H9 (cell line): Measurements from ENCODE around the gene DCLRE1A. TPM values are rescaled to one million over a fixed set of nuclear protein-coding genes. Genes with fewer than 3 reads are reported as not detected.

ENCODE experiments used
- DNase-seq: peaks from one replicate; pipeline ENCODE4 v3.0.0-alpha.2; 2017
- H2AFZ ChIP-seq: one replicate; pipeline ENCODE4 v1.6.1; 2013; ENCODE audit warnings: mild to moderate bottlenecking, low read length, control low read depth, moderate library complexity
- H2AK5ac ChIP-seq: 2 replicates; pipeline ENCODE4 v1.6.1; 2013; ENCODE audit warnings: low read length, control low read depth, mixed read lengths; ENCODE audit not compliant: insufficient read length
- H2BK120ac ChIP-seq: one replicate; pipeline ENCODE4 v1.6.1; 2013; ENCODE audit warnings: low read depth, mild to moderate bottlenecking, low read length, control low read depth, inconsistent platforms; ENCODE audit not compliant: poor library complexity, severe bottlenecking
- H2BK12ac ChIP-seq: 2 replicates; pipeline ENCODE4 v1.6.1; 2013; ENCODE audit warnings: low read length, control low read depth, mixed read lengths, low read depth; ENCODE audit not compliant: insufficient read length
- H2BK15ac ChIP-seq: 2 replicates; pipeline ENCODE4 v1.6.1; 2013; ENCODE audit warnings: low read depth, low read length, control low read depth
- H2BK20ac ChIP-seq: one replicate; pipeline ENCODE4 v1.6.1; 2013; ENCODE audit warnings: low read depth, mild to moderate bottlenecking, low read length, control low read depth, inconsistent platforms; ENCODE audit not compliant: poor library complexity, severe bottlenecking
- H2BK5ac ChIP-seq: 2 replicates; pipeline ENCODE4 v1.6.1; 2013; ENCODE audit warnings: low read length, control low read depth, mixed read lengths; ENCODE audit not compliant: insufficient read length
- H3K14ac ChIP-seq: 2 replicates; pipeline ENCODE4 v1.6.1; 2013; ENCODE audit warnings: low read length, control low read depth; ENCODE audit not compliant: insufficient read depth
- H3K18ac ChIP-seq: 2 replicates; pipeline ENCODE4 v1.6.1; 2013; ENCODE audit warnings: low read depth, mild to moderate bottlenecking, mixed read lengths, low read length, control low read depth; ENCODE audit not compliant: insufficient read length
- H3K23ac ChIP-seq: 2 replicates; pipeline ENCODE4 v1.6.1; 2013; ENCODE audit warnings: low read length, control low read depth, mixed read lengths, low read depth; ENCODE audit not compliant: insufficient read length
- H3K23me2 ChIP-seq: 2 replicates; pipeline ENCODE4 v1.6.1; 2013; ENCODE audit warnings: low read depth, mild to moderate bottlenecking, mixed read lengths, low read length, control low read depth; ENCODE audit not compliant: insufficient read length, poor library complexity, severe bottlenecking
- H3K27ac ChIP-seq: 2 replicates; pipeline ENCODE4 v1.5.1; 2013; ENCODE audit warnings: low read length, control low read depth, mixed read lengths, low read depth; ENCODE audit not compliant: insufficient read length
- H3K27me3 ChIP-seq: 2 replicates; pipeline ENCODE4 v1.6.1; 2013; ENCODE audit warnings: low read length, control low read depth, inconsistent platforms; ENCODE audit not compliant: insufficient read depth
- H3K4ac ChIP-seq: 2 replicates; pipeline ENCODE4 v1.6.1; 2013; ENCODE audit warnings: low read depth, mild to moderate bottlenecking, control low read depth, inconsistent platforms, low read length, moderate library complexity
- H3K4me1 ChIP-seq: 2 replicates; pipeline ENCODE4 v1.6.1; 2013; ENCODE audit warnings: low read length, control low read depth, inconsistent platforms; ENCODE audit not compliant: insufficient read depth
- H3K4me2 ChIP-seq: 2 replicates; pipeline ENCODE4 v1.6.1; 2013; ENCODE audit warnings: low read length, control low read depth, mixed read lengths; ENCODE audit not compliant: insufficient read length, insufficient read depth
- H3K56ac ChIP-seq: 2 replicates; pipeline ENCODE4 v1.6.1; 2013; ENCODE audit warnings: low read depth, mild to moderate bottlenecking, mixed read lengths, low read length, control low read depth; ENCODE audit not compliant: insufficient read length
- H3K79me1 ChIP-seq: 2 replicates; pipeline ENCODE4 v1.6.1; 2013; ENCODE audit warnings: low read depth, mild to moderate bottlenecking, moderate library complexity, low read length, control low read depth, inconsistent platforms; ENCODE audit not compliant: insufficient read depth, poor library complexity, severe bottlenecking
- H3K79me2 ChIP-seq: 2 replicates; pipeline ENCODE4 v1.6.1; 2013; ENCODE audit warnings: low read length, control low read depth, inconsistent platforms; ENCODE audit not compliant: insufficient read depth
- H3K9ac ChIP-seq: 2 replicates; pipeline ENCODE4 v1.6.1; 2013; ENCODE audit warnings: low read length, control low read depth, mixed read lengths; ENCODE audit not compliant: insufficient read length; ENCODE audit errors: extremely low read depth
- H3K9me3 ChIP-seq: one replicate; pipeline ENCODE4 v1.6.1; 2013; ENCODE audit warnings: low read depth, low read length, inconsistent platforms; ENCODE audit not compliant: control insufficient read depth
- H3T11ph ChIP-seq: one replicate; pipeline ENCODE4 v1.6.1; 2013; ENCODE audit warnings: mild to moderate bottlenecking, low read length, control low read depth, inconsistent platforms
- H4K20me1 ChIP-seq: one replicate; pipeline ENCODE4 v1.6.1; 2013; ENCODE audit not compliant: control insufficient read depth, insufficient read length, insufficient read depth
- H4K5ac ChIP-seq: 2 replicates; pipeline ENCODE4 v1.6.1; 2013; ENCODE audit warnings: low read depth, mild to moderate bottlenecking, mixed read lengths, low read length, control low read depth; ENCODE audit not compliant: insufficient read length
- H4K8ac ChIP-seq: replicated peaks from 2 replicates; pipeline ENCODE4 v1.6.1; 2013; ENCODE audit warnings: low read length, control low read depth, mixed read lengths, low read depth; ENCODE audit not compliant: insufficient read length
- H4K91ac ChIP-seq: 2 replicates; pipeline ENCODE4 v1.6.1; 2013; ENCODE audit warnings: low read depth, mild to moderate bottlenecking, moderate library complexity, mixed read lengths, low read length, control low read depth; ENCODE audit not compliant: insufficient read length
- H3K27ac Mint-ChIP-seq, 3 experiments: 2 replicates in 2 of 3; 3 replicates in 1 of 3; pipeline ENCODE4 v1.8.0; 2020 to 2021; ENCODE audit warnings: mixed read lengths in 3 of 3, mild to moderate bottlenecking in 1 of 3, moderate library complexity in 1 of 3
- H3K27me3 Mint-ChIP-seq: 2 replicates; pipeline ENCODE4 v1.8.0; 2021; ENCODE audit warnings: low read depth, mild to moderate bottlenecking, moderate library complexity, mixed read lengths
- H3K36me3 Mint-ChIP-seq, 3 experiments: 2 replicates in 2 of 3; 3 replicates in 1 of 3; pipeline ENCODE4 v1.8.0; 2020 to 2021; ENCODE audit warnings: low read depth in 3 of 3, mixed read lengths in 3 of 3; ENCODE audit not compliant: insufficient read depth in 1 of 3
- H3K4me1 Mint-ChIP-seq, 2 experiments: 2 replicates each; pipeline ENCODE4 v1.8.0; 2020; ENCODE audit warnings: mixed read lengths in 2 of 2
- H3K4me3 Mint-ChIP-seq, 2 experiments: 2 replicates in 1 of 2; 3 replicates in 1 of 2; pipeline ENCODE4 v1.8.0; 2020 to 2021; ENCODE audit warnings: mild to moderate bottlenecking in 2 of 2, mixed read lengths in 2 of 2, moderate library complexity in 1 of 2
- H3K9me3 Mint-ChIP-seq, 2 experiments: 2 replicates in 1 of 2; 3 replicates in 1 of 2; pipeline ENCODE4 v1.8.0; 2020; ENCODE audit warnings: mild to moderate bottlenecking in 2 of 2, mixed read lengths in 2 of 2, moderate library complexity in 1 of 2
- WGBS: extraction: QIAGEN DNeasy Blood & Tissue Kit; methylation state at CpG from one replicate; pipeline ENCODE4 v1.1.7; 2013; ENCODE audit warnings: missing lambda C conversion rate, low lambda C conversion rate, mixed read lengths; ENCODE audit not compliant: insufficient read length; ENCODE audit errors: extremely low coverage; 5-methylcytosine and 5-hydroxymethylcytosine counted together
- total RNA-seq: library from RNA; stranded (reverse); gene quantifications from 2 replicates; pipeline ENCODE4 v1.2.1, GENCODE V29; 2021
- TF ChIP-seq, protein P1 (sequence below): fragments of 200-600 bp; sonication (generic); conservative IDR thresholded peaks from 3 replicates; pipeline ENCODE4 v1.8.0; 2021; ENCODE audit warnings: antibody characterized with exemption, mild to moderate bottlenecking

Gene DCLRE1A
- total RNA-seq, 1 experiment from 2014 or later, result 9.9 TPM

DNA sequence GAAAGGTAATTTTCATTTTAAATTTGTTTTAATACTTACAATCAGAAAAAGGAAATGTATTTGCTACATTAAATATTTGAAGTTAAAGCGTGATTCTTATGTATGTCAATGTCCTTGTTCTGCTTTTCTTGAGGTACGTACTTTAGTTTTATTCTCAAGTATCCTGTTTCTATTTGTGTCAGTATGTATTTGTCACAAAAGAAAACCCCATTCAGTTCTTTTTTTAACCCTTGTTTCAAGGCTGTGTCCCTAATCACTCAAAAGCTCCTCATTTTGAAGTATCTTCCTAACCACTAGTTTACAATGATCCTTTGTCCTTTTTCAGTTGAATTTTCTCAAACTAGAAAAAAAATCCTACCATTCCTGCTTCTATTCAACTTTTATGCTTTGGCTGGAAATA lies 25.8 kb upstream of the DCLRE1A start:
- no peak overlapping the region for H2BK5ac ChIP-seq
- no peak overlapping the region for H3K9ac ChIP-seq
- no peak overlapping the region for H3K23ac ChIP-seq
- H3K27me3 ChIP-seq, result no peaks in the 10 kb centered on the region
- H2AFZ ChIP-seq, result no peak overlapping the region
- no peak for DNase-seq
- TF ChIP-seq, protein P1, sequence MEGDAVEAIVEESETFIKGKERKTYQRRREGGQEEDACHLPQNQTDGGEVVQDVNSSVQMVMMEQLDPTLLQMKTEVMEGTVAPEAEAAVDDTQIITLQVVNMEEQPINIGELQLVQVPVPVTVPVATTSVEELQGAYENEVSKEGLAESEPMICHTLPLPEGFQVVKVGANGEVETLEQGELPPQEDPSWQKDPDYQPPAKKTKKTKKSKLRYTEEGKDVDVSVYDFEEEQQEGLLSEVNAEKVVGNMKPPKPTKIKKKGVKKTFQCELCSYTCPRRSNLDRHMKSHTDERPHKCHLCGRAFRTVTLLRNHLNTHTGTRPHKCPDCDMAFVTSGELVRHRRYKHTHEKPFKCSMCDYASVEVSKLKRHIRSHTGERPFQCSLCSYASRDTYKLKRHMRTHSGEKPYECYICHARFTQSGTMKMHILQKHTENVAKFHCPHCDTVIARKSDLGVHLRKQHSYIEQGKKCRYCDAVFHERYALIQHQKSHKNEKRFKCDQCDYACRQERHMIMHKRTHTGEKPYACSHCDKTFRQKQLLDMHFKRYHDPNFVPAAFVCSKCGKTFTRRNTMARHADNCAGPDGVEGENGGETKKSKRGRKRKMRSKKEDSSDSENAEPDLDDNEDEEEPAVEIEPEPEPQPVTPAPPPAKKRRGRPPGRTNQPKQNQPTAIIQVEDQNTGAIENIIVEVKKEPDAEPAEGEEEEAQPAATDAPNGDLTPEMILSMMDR, result no peak
- no peak overlapping the region for H3K18ac ChIP-seq
- no peak overlapping the region for H3K27ac ChIP-seq
- H2BK120ac ChIP-seq, result no peak overlapping the region
- H3K4me1 ChIP-seq, result no peaks in the 10 kb centered on the region
- H3T11ph ChIP-seq, result no peak overlapping the region
- no peaks in the 10 kb centered on the region for H4K20me1 ChIP-seq
- no peak overlapping the region for H3K14ac ChIP-seq
- H2AK5ac ChIP-seq, result no peak overlapping the region
- Mint-ChIP-seq H3K4me3 (no peak overlapping the region), H3K36me3 (peaks cover 4 to 29% (median 22%) of the 10 kb centered on the region in 3 experiments; a peak in 5 of 7 replicates), H3K9me3 (no peaks in the 10 kb centered on the region), H3K4me1 (no peaks in the 10 kb centered on the region), H3K27ac (no peak overlapping the region), H3K27me3 (no peaks in the 10 kb centered on the region)
- no peaks in the 10 kb centered on the region for H3K9me3 ChIP-seq
- H3K4ac ChIP-seq, result no peak overlapping the region
- H2BK15ac ChIP-seq, result no peak overlapping the region
- no CpG with 5 or more reads among the region's 2 CpGs for WGBS
- no peak overlapping the region for H4K5ac ChIP-seq
- peaks cover 4% of the 10 kb centered on the region for H3K79me1 ChIP-seq
- H3K56ac ChIP-seq, result no peak overlapping the region
- no peak overlapping the region for H2BK12ac ChIP-seq
- no peak overlapping the region for H4K91ac ChIP-seq
- no peak overlapping the region for H3K4me2 ChIP-seq
- no peaks in the 10 kb centered on the region for H3K23me2 ChIP-seq
- H2BK20ac ChIP-seq, result no peak overlapping the region
- H4K8ac ChIP-seq, result no peak overlapping the region
- H3K79me2 ChIP-seq, result no peaks in the 10 kb centered on the region
